C4-2B (cell line): ENCODE results near the gene NDE1.
A peak's percentile ranks its signal among the peaks of the same experiment; 100 is the strongest.
"Not testable (repeated sequence)": the region's sequence is repeated elsewhere in the genome, so short reads cannot be mapped to it uniquely, and the experiment has no call there.

Experiments
- H3K27ac ChIP-seq: fragments of 450-650 bp; 2 replicates; pipeline ENCODE4 v1.5.1; 2017
- CTCF ChIP-seq: fragments of 450-650 bp; conservative IDR thresholded peaks from 2 replicates; pipeline ENCODE4 v1.5.1; 2017; ENCODE audit warnings: mild to moderate bottlenecking
- ZFX ChIP-seq: fragments of 450-650 bp; IDR thresholded peaks from 2 replicates; pipeline ENCODE4 v1.6.1; 2017

NDE1 gene

GRCh38 chr16:15649727-15650018 lies 372 bp upstream of the NDE1 start:
- TF ChIP-seq CTCF (no peak), ZFX (no peak)
- H3K27ac ChIP-seq, result peak overlapping the region; percentile 88

- H3K27ac ChIP-seq, result peak overlapping the region; percentile 88
- TF ChIP-seq CTCF (no peak), ZFX (no peak)
Observed at GRCh38 chr16:15650698-15651171, 690 bp downstream of the NDE1 start.

DNA sequence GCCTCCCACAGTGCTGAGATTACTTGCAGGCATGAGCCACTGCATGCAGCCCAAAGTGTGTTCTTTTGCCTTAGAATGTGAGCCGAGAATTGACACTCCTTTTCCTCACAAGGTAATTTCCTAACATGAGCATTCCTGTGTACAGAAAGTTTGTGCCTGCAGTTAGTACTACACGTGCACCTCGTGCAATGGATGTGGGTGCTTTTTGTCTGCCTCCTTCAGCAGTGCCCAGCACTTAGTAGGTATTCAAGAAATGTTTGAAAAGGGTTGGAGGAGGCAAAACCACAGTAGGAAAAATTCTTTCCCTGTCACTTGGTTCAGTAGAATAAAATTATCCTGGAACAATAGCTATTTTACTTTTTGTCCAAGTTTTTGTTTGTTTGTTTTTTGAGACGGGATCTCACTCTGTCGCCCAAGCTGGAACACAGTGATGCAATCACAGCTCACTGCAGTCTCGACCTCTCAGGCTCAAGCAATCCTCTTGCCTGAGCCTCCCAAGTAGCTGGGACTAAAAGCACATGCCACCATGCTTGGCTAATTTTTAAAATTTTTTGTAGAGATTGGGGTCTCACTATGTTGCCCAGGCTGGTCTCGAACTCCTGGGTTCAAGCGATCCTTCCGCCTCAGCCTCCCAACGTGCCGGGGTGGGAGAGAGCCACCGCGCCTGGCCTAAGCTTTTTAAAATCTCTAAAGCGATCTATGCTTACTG lies 2.4 kb downstream of the NDE1 start:
- no peak for TF ChIP-seq CTCF
- no peak for TF ChIP-seq ZFX
- H3K27ac ChIP-seq, result no peak overlapping the region

GRCh38 chr16:15653227-15653626 lies 3.2 kb downstream of the NDE1 start:
- no peak for TF ChIP-seq CTCF
- no peak for TF ChIP-seq ZFX
- H3K27ac ChIP-seq, result no peak overlapping the region

- no peak for TF ChIP-seq ZFX
- no peak for TF ChIP-seq CTCF
- H3K27ac ChIP-seq, result no peak overlapping the region
Observed at GRCh38 chr16:15654591-15654990, 4.5 kb downstream of the NDE1 start.

- not testable (repeated sequence) for H3K27ac ChIP-seq
Observed at GRCh38 chr16:15655561-15655960, 5.5 kb downstream of the NDE1 start.

GRCh38 chr16:15658149-15658548 lies 8.1 kb downstream of the NDE1 start:
- no peak for TF ChIP-seq ZFX
- TF ChIP-seq CTCF, result no peak
- H3K27ac ChIP-seq, result no peak overlapping the region

DNA sequence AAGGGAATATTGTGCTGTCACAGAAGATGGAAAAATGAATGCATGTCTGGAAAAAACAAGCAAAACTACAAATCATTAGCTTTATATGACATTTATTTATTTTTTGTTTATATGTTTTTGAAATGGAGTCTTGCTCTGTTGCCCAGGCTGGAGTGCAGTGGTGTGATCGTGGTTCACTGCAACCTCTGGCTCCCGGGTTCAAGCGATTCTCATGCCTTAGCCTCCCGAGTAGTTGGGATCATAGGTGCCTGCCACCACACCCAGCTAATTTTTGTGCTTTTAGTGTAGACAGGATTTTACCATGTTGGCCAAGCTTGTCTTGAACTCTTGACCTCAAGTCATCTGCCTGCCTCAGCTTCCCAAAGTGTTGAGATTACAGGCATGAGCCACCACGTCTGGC lies 8.5 kb downstream of the NDE1 start:
- H3K27ac ChIP-seq, result no peak overlapping the region
- no peak for TF ChIP-seq ZFX
- TF ChIP-seq CTCF, result no peak
